NB4 (cell line): ENCODE results near the gene KISS1R.

ENCODE experiments used
- CTCF ChIP-seq: IDR thresholded peaks from one replicate; pipeline ENCODE4 v1.5.1; 2012; ENCODE audit warnings: low read depth, low read length
- MAX ChIP-seq: IDR thresholded peaks from 2 replicates; pipeline ENCODE4 v1.6.1; 2011; ENCODE audit warnings: low read depth, low read length
- MYC ChIP-seq: IDR thresholded peaks from 2 replicates; pipeline ENCODE4 v1.6.1; 2011; ENCODE audit warnings: low read depth, low read length
- POLR2A ChIP-seq: IDR thresholded peaks from 2 replicates; pipeline ENCODE4 v1.6.1; 2011; ENCODE audit warnings: mild to moderate bottlenecking; ENCODE audit not compliant: insufficient read length; ENCODE audit errors: extremely low read depth

- TF ChIP-seq POLR2A = no peak
- no peak for TF ChIP-seq CTCF
- no peak for TF ChIP-seq MAX
- TF ChIP-seq MYC = no peak
Measured at GRCh38 chr19:927351-927779, 10.2 kb downstream of the KISS1R start.
